Loucy (cell line): ENCODE measurements around the gene RSU1.

Experiments
- H2AFZ ChIP-seq: fragments of 200-600 bp; sonication (generic); 2 replicates; pipeline ENCODE4 v1.6.0; 2016; ENCODE audit warnings: antibody characterized with exemption, mild to moderate bottlenecking, low read length, moderate library complexity
- H3F3A ChIP-seq: fragments of 200-600 bp; 2 replicates; pipeline ENCODE4 v1.6.0; 2016; ENCODE audit warnings: antibody characterized with exemption, low read depth, mild to moderate bottlenecking
- H3K27me3 ChIP-seq: fragments of 200-600 bp; sonication (generic); 2 replicates; pipeline ENCODE4 v1.6.1; 2014; ENCODE audit warnings: low read length, mild to moderate bottlenecking; ENCODE audit not compliant: insufficient read depth, poor library complexity, severe bottlenecking
- H3K36me3 ChIP-seq: fragments of 200-600 bp; sonication (generic); 2 replicates; pipeline ENCODE4 v1.6.1; 2016; ENCODE audit warnings: low read length; ENCODE audit not compliant: insufficient read depth
- H3K4me1 ChIP-seq: fragments of 200-600 bp; sonication (generic); 2 replicates; pipeline ENCODE4 v1.5.1; 2014; ENCODE audit warnings: low read length, mild to moderate bottlenecking; ENCODE audit not compliant: insufficient read depth, poor library complexity, severe bottlenecking
- H3K4me2 ChIP-seq: fragments of 200-600 bp; sonication (generic); 2 replicates; pipeline ENCODE4 v1.6.0; 2014; ENCODE audit warnings: antibody characterized with exemption, low read length, low read depth, mild to moderate bottlenecking; ENCODE audit not compliant: poor library complexity, severe bottlenecking
- H3K4me3 ChIP-seq: fragments of 200-600 bp; sonication (generic); 2 replicates; pipeline ENCODE4 v1.5.1; 2014; ENCODE audit warnings: low read length, mild to moderate bottlenecking, mixed read lengths; ENCODE audit not compliant: poor library complexity, severe bottlenecking
- H3K79me2 ChIP-seq: fragments of 200-600 bp; sonication (generic); 2 replicates; pipeline ENCODE4 v1.6.1; 2014; ENCODE audit warnings: low read length; ENCODE audit not compliant: insufficient read depth
- H3K9ac ChIP-seq: fragments of 200-600 bp; sonication (generic); 2 replicates; pipeline ENCODE4 v1.6.0; 2014; ENCODE audit warnings: mild to moderate bottlenecking, low read depth, low read length, moderate library complexity; ENCODE audit not compliant: poor library complexity, severe bottlenecking
- H3K9me2 ChIP-seq: fragments of 200-600 bp; sonication (generic); replicated peaks from 2 replicates; pipeline ENCODE4 v1.6.1; 2016; ENCODE audit warnings: low read depth, low read length, mixed read lengths
- H3K9me3 ChIP-seq: fragments of 200-600 bp; sonication (generic); 2 replicates; pipeline ENCODE4 v1.6.1; 2014; ENCODE audit warnings: mild to moderate bottlenecking, antibody characterized with exemption, low read length, low read depth; ENCODE audit not compliant: insufficient read depth
- H4K20me1 ChIP-seq: fragments of 200-600 bp; sonication (generic); 2 replicates; pipeline ENCODE4 v1.6.0; 2014; ENCODE audit warnings: antibody characterized with exemption, low read length, mild to moderate bottlenecking; ENCODE audit not compliant: insufficient read depth, poor library complexity, severe bottlenecking
- CTCF ChIP-seq: fragments of 200-600 bp; sonication (generic); conservative IDR thresholded peaks from 2 replicates; pipeline ENCODE4 v1.5.1; 2014; ENCODE audit warnings: mild to moderate bottlenecking, antibody characterized with exemption, low read length
- EZH2phosphoT487 ChIP-seq: fragments of 200-600 bp; IDR thresholded peaks from 2 replicates; pipeline ENCODE4 v1.6.1; 2018; ENCODE audit warnings: antibody characterized with exemption, mild to moderate bottlenecking, moderate library complexity, borderline replicate concordance

Gene RSU1

GRCh38 chr10:16798571-16798970 is 18.7 kb downstream of the RSU1 start:
- TF ChIP-seq EZH2phosphoT487 = no peak
- TF ChIP-seq CTCF = no peak
- H3K36me3 ChIP-seq = 0 out of 2 replicates have a peak, but pooled peaks cover 4% of the 10 kb centered on the region
- H3K27me3 ChIP-seq = no peaks in the 10 kb centered on the region
- no peak overlapping the region for H3K9ac ChIP-seq
- no peaks in the 10 kb centered on the region for H4K20me1 ChIP-seq
- peaks cover 27% of the 10 kb centered on the region; the same call in 1 of the 2 replicates for H3K79me2 ChIP-seq
- H3K9me3 ChIP-seq = no peaks in the 10 kb centered on the region
- no peaks in the 10 kb centered on the region for H3K4me1 ChIP-seq
- no peak overlapping the region for H2AFZ ChIP-seq
- 0 out of 2 replicates have a peak, but pooled peaks cover 3% of the 10 kb centered on the region for H3K9me2 ChIP-seq
- no peak overlapping the region for H3K4me2 ChIP-seq
- H3K4me3 ChIP-seq = no peak overlapping the region
- H3F3A ChIP-seq = no peaks in the 10 kb centered on the region

DNA sequence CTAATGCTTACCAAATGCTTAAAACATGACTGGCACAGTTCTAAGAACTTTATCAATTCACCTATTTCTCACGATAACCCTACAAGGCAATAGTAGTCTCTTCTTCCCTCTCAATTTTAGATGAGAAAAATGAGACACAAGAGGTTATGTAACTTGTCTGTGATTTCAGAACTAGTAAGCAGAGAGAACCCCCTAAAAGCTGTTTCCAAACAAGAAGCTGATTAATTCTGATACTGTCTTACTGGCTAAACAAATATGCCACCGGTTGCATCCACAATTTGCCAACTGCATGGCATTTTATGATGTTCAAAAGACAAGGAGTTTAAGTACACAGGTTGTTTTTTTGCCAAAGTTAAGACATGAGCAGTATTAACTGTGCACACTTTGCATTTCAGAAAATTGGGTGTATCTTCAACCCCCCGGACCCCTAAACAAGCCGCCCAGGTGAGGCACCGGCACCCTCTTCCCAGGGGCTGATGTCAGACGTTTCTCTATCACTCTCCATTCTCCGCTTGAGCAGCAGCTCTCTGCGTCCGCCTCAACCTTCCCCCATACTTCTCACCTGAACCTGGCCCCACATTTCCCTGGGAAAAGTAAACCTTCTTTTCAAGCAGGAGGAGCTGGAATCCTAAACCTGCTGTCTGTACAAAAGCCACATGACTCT is 21.7 kb downstream of the RSU1 start:
- no peak overlapping the region for H2AFZ ChIP-seq
- TF ChIP-seq EZH2phosphoT487 = no peak
- no peak for TF ChIP-seq CTCF
- H3K36me3 ChIP-seq = 0 out of 2 replicates have a peak, but pooled peaks cover 4% of the 10 kb centered on the region

GRCh38 chr10:16794005-16794404 is 23.2 kb downstream of the RSU1 start:
- no peak overlapping the region for H2AFZ ChIP-seq
- no peak overlapping the region for H3K4me2 ChIP-seq
- TF ChIP-seq EZH2phosphoT487 (no peak), CTCF (no peak)
- no peaks in the 10 kb centered on the region for H3K4me1 ChIP-seq
- no peaks in the 10 kb centered on the region for H3K9me3 ChIP-seq
- H4K20me1 ChIP-seq = no peaks in the 10 kb centered on the region
- 0 out of 2 replicates have a peak, but pooled peaks cover 4% of the 10 kb centered on the region for H3K36me3 ChIP-seq
- H3K27me3 ChIP-seq = no peaks in the 10 kb centered on the region
- H3F3A ChIP-seq = no peaks in the 10 kb centered on the region
- H3K9ac ChIP-seq = no peak overlapping the region
- 0 out of 2 replicates have a peak, but pooled peaks cover 3% of the 10 kb centered on the region for H3K9me2 ChIP-seq
- peaks cover 13% of the 10 kb centered on the region; the same call in 1 of the 2 replicates for H3K79me2 ChIP-seq
- H3K4me3 ChIP-seq = no peak overlapping the region

More for the DNA sequence above, 21.7 kb downstream of the RSU1 start:
- no peak overlapping the region for H3K4me3 ChIP-seq
- H3F3A ChIP-seq = no peaks in the 10 kb centered on the region
- H3K4me1 ChIP-seq = no peaks in the 10 kb centered on the region
- 0 out of 2 replicates have a peak, but pooled peaks cover 3% of the 10 kb centered on the region for H3K9me2 ChIP-seq
- no peak overlapping the region for H3K9ac ChIP-seq
- no peaks in the 10 kb centered on the region for H3K27me3 ChIP-seq
- peaks cover 24% of the 10 kb centered on the region; the same call in 1 of the 2 replicates for H3K79me2 ChIP-seq
- no peak overlapping the region for H3K4me2 ChIP-seq
- H3K9me3 ChIP-seq = no peaks in the 10 kb centered on the region
- H4K20me1 ChIP-seq = no peaks in the 10 kb centered on the region
